ENCODE data around the gene TAS2R42. TPM values are rescaled to one million over a fixed set of nuclear protein-coding genes. Genes with fewer than 3 reads are reported as not detected.

Gene TAS2R42
- not detected in 2 replicates for total RNA-seq

DNA sequence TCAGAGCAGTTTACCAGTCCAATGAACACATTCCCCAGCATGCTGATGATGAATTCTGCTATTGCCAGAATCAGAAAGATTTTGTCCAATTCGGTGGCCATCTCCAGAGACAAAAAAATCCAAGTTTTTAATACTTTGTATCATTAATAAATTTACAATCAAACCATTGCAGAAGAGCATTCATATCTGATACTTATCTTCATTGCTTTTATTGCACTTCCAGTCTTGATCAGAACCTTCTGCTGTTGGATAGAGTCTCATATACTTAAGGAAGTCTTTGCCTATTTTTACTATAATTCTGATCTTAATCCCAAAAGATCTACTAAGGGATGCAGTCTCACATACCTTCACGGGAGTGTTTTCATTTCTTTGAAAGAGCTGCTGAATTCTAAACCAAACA, at the start of gene TAS2R42:
Gene TAS2R42, minus strand, starts transcription at position 101 of the 400 bp plus-strand sequence. Its CDS starts 0 bp downstream, at position 101.

DNA sequence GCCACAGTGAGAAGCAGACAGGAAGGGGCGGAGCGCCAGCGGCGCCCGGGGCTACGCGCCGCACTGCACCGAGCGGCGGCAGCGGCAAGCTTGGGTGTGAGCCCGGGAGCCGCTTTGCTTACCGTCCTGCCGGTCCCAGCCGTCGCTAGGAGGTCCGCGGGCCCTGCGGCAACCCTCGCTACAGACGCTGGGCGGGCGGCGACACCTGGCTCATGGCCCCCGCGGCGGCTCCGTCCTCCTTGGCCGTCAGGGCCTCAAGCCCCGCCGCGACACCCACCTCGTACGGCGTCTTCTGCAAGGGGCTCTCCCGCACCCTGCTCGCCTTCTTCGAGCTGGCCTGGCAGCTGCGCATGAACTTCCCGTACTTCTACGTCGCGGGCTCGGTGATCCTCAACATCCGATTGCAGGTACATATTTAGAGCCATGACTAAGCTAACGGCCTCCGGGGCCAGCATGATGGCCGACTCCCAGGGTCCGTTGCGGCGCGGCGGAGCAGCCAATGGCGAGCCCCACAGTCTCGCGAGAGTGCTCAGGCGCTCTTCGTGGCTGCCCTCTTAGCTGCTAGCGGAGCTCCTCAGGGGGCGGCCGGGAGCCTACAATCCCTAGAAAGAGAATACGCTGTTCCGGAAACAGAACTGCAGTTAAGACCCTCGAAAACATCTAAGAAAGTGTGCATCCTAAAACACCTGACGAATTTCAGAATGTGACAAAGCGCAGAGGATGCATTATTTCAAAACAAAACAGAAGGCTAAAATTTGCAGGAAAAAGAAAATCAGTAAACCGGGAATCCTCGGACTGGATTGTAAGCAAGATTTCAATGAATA, 15.4 kb downstream of the TAS2R42 start, which contains the start of gene SMIM10L1:
Gene SMIM10L1, plus strand, starts transcription at position 50 of the 824 bp plus-strand sequence. Its CDS starts 163 bp downstream, at position 213.

Other genes with a start within 250 kb of the TAS2R42 start
- 2.3 and 4.1 TPM in 2 replicates for gene TAS2R14, start 247.7 kb downstream of the TAS2R42 start, total RNA-seq
- gene TAS2R50, start 200.0 kb downstream of the TAS2R42 start, total RNA-seq, result 2.3 and 6.8 TPM in 2 replicates
- 2.8 and 5.1 TPM in 2 replicates for gene TAS2R20, start 188.6 kb downstream of the TAS2R42 start, total RNA-seq
- gene TAS2R19, start 164.3 kb downstream of the TAS2R42 start, total RNA-seq, result 4.5 and 9.6 TPM in 2 replicates
- 5.1 and 9.2 TPM in 2 replicates for gene TAS2R31, start 155.5 kb downstream of the TAS2R42 start, total RNA-seq
- gene TAS2R46, start 124.6 kb downstream of the TAS2R42 start, total RNA-seq, result 2.0 and 6.3 TPM in 2 replicates
- 0.33 and 2.3 TPM in 2 replicates for gene TAS2R43, start 94.6 kb downstream of the TAS2R42 start, total RNA-seq
- gene TAS2R30, start 52.3 kb downstream of the TAS2R42 start, total RNA-seq, result 3.6 and 9.0 TPM in 2 replicates
- 6.0 and 6.8 TPM in 2 replicates for gene SMIM10L1, start 15.7 kb downstream of the TAS2R42 start, total RNA-seq
- gene PRB3, start 82.8 kb upstream of the TAS2R42 start, total RNA-seq, result not detected in 2 replicates
- not detected in 2 replicates for gene PRB4, start 123.5 kb upstream of the TAS2R42 start, total RNA-seq
- not detected in 2 replicates for gene PRB2, start 208.6 kb upstream of the TAS2R42 start, total RNA-seq

All from smooth muscle cell of trachea (primary cell).